Right atrium auricular region (tissue), 2 donors: ENCODE results near the gene ADAM22. TPM values are rescaled to one million over a fixed set of nuclear protein-coding genes. Genes with fewer than 3 reads are reported as not detected.

Experiments
- DNase-seq: peaks from one replicate; pipeline ENCODE4 v3.0.0-alpha.2; 2019; ENCODE audit warnings: low spot score
- H3K27ac ChIP-seq, 2 donors: fragments of 200-600 bp; sonication (generic); 1 replicate in 1 of 2; 2 replicates in 1 of 2; pipeline ENCODE4 v1.5.1; 2016 to 2019
- H3K27me3 ChIP-seq, 2 donors: fragments of 200-600 bp; sonication (generic); one replicate each; pipeline versions ENCODE4 v1.5.1 to v1.6.0; 2017 to 2019
- H3K36me3 ChIP-seq: fragments of 200-600 bp; sonication (generic); one replicate; pipeline ENCODE4 v1.5.1; 2016
- H3K4me1 ChIP-seq, 2 donors: fragments of 200-600 bp; sonication (generic); one replicate each; pipeline versions ENCODE4 v1.5.1 to v1.6.0; 2017 to 2019
- H3K4me3 ChIP-seq, 2 donors: fragments of 200-600 bp; sonication (generic); 1 replicate in 1 of 2; 2 replicates in 1 of 2; pipeline ENCODE4 v1.5.1; 2017 to 2019; ENCODE audit warnings: mild to moderate bottlenecking in 1 of 2, moderate library complexity in 1 of 2
- H3K9me3 ChIP-seq, 2 donors: fragments of 200-600 bp; sonication (generic); one replicate each; pipeline ENCODE4 v1.5.1; 2019
- total RNA-seq, 2 donors: library from RNA; depleted of rRNA; stranded (reverse); fragments of >200 nt; gene quantifications; one replicate each; pipeline ENCODE4 v1.1.0, GENCODE V29; 2016
- TF ChIP-seq, protein P1 (sequence below), 2 donors: fragments of 200-600 bp; sonication (generic); IDR thresholded peaks; one replicate each; pipeline ENCODE4 v1.5.1; 2019; ENCODE audit warnings: antibody characterized with exemption in 2 of 2

Gene ADAM22
- total RNA-seq, 2 donors from 2014 or later, result 1.9 to 3.9 TPM

DNA sequence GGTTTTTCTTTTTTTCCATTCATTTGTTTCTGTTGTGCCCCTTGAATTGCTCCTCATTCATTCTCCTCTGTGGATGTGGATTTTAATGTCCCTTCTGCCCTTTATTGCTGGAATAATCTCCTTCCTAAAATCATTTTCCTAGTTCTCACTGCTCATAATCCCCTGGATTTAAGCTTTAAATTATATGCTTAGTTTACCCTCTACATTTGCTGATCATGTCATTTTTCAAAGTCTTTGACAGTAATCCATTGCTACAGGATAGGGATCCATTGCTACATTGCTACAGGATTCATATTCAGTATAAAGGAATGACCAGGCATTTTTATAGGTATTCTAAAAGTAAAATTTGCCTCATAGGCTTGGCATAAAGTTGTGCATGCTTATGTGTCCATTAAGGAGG is 14.3 kb downstream of the ADAM22 start:
- no peaks in the 10 kb centered on the region for H3K27me3 ChIP-seq
- H3K36me3 ChIP-seq, result no peaks in the 10 kb centered on the region
- H3K9me3 ChIP-seq, result no peaks in the 10 kb centered on the region
- no peak overlapping the region for H3K27ac ChIP-seq
- H3K4me3 ChIP-seq, result no peak overlapping the region
- DNase-seq, result no peak
- TF ChIP-seq, protein P1, sequence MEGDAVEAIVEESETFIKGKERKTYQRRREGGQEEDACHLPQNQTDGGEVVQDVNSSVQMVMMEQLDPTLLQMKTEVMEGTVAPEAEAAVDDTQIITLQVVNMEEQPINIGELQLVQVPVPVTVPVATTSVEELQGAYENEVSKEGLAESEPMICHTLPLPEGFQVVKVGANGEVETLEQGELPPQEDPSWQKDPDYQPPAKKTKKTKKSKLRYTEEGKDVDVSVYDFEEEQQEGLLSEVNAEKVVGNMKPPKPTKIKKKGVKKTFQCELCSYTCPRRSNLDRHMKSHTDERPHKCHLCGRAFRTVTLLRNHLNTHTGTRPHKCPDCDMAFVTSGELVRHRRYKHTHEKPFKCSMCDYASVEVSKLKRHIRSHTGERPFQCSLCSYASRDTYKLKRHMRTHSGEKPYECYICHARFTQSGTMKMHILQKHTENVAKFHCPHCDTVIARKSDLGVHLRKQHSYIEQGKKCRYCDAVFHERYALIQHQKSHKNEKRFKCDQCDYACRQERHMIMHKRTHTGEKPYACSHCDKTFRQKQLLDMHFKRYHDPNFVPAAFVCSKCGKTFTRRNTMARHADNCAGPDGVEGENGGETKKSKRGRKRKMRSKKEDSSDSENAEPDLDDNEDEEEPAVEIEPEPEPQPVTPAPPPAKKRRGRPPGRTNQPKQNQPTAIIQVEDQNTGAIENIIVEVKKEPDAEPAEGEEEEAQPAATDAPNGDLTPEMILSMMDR (IDR thresholded peaks at IDR 0.05), result no peak
- no peaks in the 10 kb centered on the region for H3K4me1 ChIP-seq

DNA sequence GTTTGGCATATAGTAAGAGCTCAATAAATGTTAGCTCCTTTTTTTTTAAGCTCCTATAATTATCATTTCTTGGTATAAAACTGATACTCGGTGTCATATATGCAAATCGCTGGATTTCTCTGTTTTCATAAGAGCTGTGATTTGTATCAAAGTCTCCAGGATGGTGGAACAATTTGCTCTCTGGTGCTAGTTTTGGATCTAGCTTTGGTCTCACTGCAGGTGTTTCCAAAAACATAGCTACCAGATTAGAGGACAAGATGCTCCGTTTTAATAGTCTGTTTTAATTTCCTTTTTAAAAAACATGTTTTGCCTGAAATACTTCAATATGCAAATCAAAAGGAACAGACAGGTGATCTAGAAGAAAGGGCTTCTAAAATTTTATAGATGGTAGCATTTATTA is 25.3 kb downstream of the ADAM22 start:
- H3K36me3 ChIP-seq, result no peaks in the 10 kb centered on the region
- DNase-seq, result no peak
- no peak overlapping the region for H3K4me3 ChIP-seq
- TF ChIP-seq, protein P1 (IDR thresholded peaks at IDR 0.05), result no peak
- no peaks in the 10 kb centered on the region for H3K27me3 ChIP-seq
- no peaks in the 10 kb centered on the region for H3K4me1 ChIP-seq
- no peak overlapping the region for H3K27ac ChIP-seq
- H3K9me3 ChIP-seq, result no peaks in the 10 kb centered on the region

DNA sequence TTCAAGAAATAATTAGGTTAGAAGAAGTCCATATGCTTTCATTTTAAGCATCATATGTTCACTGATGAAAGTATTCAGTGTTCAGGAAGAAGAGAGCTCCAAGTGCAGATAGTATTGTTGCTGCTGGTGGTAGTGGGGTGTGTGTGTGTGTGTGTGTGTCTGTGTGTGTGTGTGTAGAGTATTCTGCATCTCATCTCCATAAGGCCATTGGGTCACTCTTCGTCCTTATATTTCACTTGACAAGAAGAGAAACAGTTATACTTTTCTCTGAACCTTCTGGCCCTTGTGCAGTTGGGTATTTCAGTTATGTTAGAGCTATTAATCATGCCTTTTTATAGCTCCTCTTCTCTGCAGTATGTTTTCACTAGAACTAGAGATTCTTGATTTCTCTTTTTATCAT is 26.2 kb downstream of the ADAM22 start:
- Histone ChIP-seq H3K27me3 (no peaks in the 10 kb centered on the region), H3K4me1 (no peaks in the 10 kb centered on the region), H3K27ac (no peak overlapping the region), H3K4me3 (no peak overlapping the region), H3K9me3 (no peaks in the 10 kb centered on the region), H3K36me3 (no peaks in the 10 kb centered on the region)
- TF ChIP-seq, protein P1 (IDR thresholded peaks at IDR 0.05), result no peak
- DNase-seq, result no peak

DNA sequence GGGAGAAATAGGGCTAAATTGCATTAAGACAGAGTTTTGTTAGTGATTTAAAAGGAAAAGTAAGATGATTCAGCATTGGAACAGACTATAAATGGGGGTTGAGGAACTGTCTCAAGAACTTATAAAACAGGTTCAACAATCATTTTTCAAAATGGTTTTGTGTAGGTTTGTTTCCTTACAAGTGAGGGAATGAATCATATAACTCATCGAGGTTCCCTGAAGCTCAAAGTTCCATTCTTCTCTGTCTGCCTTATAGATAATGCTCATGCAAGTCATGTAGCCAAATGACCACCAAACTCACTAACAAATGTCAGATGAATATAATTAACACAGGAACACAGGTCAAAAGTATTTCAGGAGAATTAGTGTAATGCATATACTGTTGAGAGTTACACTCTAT is 27.7 kb downstream of the ADAM22 start:
- no peaks in the 10 kb centered on the region for H3K9me3 ChIP-seq
- no peaks in the 10 kb centered on the region for H3K4me1 ChIP-seq
- no peak for DNase-seq
- TF ChIP-seq, protein P1 (IDR thresholded peaks at IDR 0.05), result no peak
- H3K27ac ChIP-seq, result no peak overlapping the region
- H3K4me3 ChIP-seq, result no peak overlapping the region
- no peaks in the 10 kb centered on the region for H3K27me3 ChIP-seq
- no peaks in the 10 kb centered on the region for H3K36me3 ChIP-seq

DNA sequence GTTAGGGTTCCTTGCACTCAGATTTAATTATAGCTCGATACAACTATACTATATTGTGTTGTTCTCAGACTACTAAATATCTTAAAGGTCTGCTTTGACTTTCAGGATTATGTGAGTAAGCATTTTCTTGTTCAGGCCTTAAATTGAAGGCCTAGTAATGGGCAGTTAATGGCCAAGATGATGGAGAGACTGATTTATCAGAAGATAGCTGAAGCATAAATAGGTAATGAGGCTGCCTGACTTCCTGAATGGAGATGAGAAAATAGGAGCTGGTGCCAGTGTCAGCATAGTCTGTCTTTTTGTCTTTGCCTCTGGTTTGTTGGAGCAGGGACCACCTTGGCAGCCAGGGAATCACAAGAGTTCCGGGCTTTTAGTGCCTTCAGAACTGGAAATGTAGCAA is 32.2 kb downstream of the ADAM22 start:
- Histone ChIP-seq H3K27me3 (no peaks in the 10 kb centered on the region), H3K4me3 (no peak overlapping the region)

DNA sequence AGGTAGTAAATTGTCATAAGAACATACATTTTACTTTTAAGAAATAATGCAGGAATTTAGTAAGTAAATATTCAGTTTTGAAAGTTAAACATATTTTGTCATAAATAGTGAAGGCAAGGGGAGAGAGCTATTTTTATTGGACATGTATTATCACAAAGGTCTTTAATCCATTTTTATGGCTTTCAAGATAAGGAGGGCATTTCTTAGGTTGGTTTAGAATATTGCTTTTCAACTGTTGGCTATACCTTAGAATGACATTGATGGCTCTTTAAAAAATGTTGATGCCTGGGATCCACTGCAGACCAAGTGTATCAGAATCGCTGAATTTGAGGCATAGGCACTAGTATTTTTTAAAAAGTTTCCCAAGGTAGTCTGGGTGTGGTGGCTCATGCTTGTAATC is 34.0 kb downstream of the ADAM22 start:
- no peak for DNase-seq
- Histone ChIP-seq H3K4me1 (no peaks in the 10 kb centered on the region), H3K36me3 (no peaks in the 10 kb centered on the region), H3K9me3 (no peaks in the 10 kb centered on the region), H3K4me3 (no peak overlapping the region), H3K27me3 (no peaks in the 10 kb centered on the region), H3K27ac (no peak overlapping the region)
- TF ChIP-seq, protein P1 (IDR thresholded peaks at IDR 0.05), result no peak

More for the DNA sequence above, 32.2 kb downstream of the ADAM22 start:
- DNase-seq, result no peak
- no peak overlapping the region for H3K27ac ChIP-seq
- H3K36me3 ChIP-seq, result no peaks in the 10 kb centered on the region
- TF ChIP-seq, protein P1 (IDR thresholded peaks at IDR 0.05), result no peak
- H3K4me1 ChIP-seq, result no peaks in the 10 kb centered on the region
- H3K9me3 ChIP-seq, result no peaks in the 10 kb centered on the region
